Measurements from ENCODE around the gene ASXL2.

ASXL2 gene

DNA sequence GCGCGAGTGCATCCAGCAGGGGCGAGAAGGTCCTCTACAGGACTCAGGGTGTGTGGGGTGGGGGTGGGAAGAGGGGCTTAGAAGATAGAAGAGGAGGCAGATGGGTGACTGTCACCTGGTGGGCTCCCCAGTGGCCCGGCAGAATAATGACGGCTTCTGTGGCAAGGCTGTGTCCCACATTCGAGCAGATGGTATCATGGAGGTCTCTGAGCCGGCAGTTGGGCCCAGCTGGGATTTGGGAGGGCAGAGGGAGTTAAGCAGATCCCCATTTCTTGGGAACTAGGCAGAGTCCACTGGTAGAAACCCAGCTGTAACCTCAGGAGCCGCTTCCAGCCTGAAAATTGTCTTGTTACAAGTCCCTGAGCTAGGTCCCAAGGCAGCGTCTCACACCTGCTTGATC lies 176.5 kb downstream of the ASXL2 start:
- H3K27me3 ChIP-seq (ENCODE audit: low read length) = no peaks in the 10 kb centered on the region
- no peak overlapping the region for H2AFZ ChIP-seq (ENCODE audit: low read depth, low read length, severe bottlenecking)
- no peak overlapping the region for H3K9ac ChIP-seq (ENCODE audit: low read length)
- no peak overlapping the region for H3K27ac ChIP-seq (ENCODE audit: low read depth, low read length)
- no peaks in the 10 kb centered on the region for H3K36me3 ChIP-seq (ENCODE audit: low read length)
- H3K4me2 ChIP-seq (ENCODE audit: low read depth, low read length, poor library complexity, severe bottlenecking) = no peak overlapping the region
- TF ChIP-seq, protein P1, sequence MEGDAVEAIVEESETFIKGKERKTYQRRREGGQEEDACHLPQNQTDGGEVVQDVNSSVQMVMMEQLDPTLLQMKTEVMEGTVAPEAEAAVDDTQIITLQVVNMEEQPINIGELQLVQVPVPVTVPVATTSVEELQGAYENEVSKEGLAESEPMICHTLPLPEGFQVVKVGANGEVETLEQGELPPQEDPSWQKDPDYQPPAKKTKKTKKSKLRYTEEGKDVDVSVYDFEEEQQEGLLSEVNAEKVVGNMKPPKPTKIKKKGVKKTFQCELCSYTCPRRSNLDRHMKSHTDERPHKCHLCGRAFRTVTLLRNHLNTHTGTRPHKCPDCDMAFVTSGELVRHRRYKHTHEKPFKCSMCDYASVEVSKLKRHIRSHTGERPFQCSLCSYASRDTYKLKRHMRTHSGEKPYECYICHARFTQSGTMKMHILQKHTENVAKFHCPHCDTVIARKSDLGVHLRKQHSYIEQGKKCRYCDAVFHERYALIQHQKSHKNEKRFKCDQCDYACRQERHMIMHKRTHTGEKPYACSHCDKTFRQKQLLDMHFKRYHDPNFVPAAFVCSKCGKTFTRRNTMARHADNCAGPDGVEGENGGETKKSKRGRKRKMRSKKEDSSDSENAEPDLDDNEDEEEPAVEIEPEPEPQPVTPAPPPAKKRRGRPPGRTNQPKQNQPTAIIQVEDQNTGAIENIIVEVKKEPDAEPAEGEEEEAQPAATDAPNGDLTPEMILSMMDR (IDR thresholded peaks at IDR 0.05; ENCODE audit: insufficient read depth, low read length, poor library complexity, severe bottlenecking) = no peak
- no peak for TF ChIP-seq EZH2phosphoT487 (conservative IDR thresholded peaks at IDR 0.05; ENCODE audit: low read length)
- no peaks in the 10 kb centered on the region for H3K79me2 ChIP-seq (ENCODE audit: insufficient read depth, low read length)
- H3F3A ChIP-seq (ENCODE audit: insufficient read depth) = no peaks in the 10 kb centered on the region
- H4K20me1 ChIP-seq (ENCODE audit: low read depth, low read length) = no peaks in the 10 kb centered on the region
- no peak overlapping the region for H3K4me3 ChIP-seq (ENCODE audit: insufficient read depth, low read length, poor library complexity, severe bottlenecking)
- H3K9me2 ChIP-seq (replicated peaks; ENCODE audit: insufficient read depth, low read length) = no peaks in the 10 kb centered on the region
- H3K9me3 ChIP-seq (ENCODE audit: insufficient read depth, low read length) = no peaks in the 10 kb centered on the region

DNA sequence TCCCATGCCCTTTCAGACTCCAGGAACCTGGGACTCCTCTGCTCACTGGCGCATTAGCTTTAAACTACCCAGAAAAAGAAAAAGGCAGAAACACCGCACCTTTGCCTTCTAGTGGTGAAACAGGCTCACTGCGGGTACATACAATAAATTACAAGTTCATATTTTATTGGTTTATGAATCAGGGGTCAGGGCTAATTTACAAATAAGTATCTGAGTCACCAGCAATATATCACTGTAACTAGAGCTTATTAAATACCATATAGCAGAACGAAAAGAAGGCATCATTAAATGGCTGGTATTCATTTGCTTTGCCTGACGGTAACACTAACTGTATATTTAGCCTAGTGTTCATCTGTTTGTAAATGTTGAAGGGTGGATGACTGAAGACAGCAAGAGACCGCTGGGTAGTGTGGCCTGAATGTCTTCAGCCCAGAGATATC lies 178.0 kb downstream of the ASXL2 start:
- Histone ChIP-seq H3K79me2 (ENCODE audit: insufficient read depth, low read length) (no peaks in the 10 kb centered on the region), H4K20me1 (ENCODE audit: low read depth, low read length) (no peaks in the 10 kb centered on the region), H2AFZ (ENCODE audit: low read depth, low read length, severe bottlenecking) (no peak overlapping the region), H3K9ac (ENCODE audit: low read length) (no peak overlapping the region), H3K9me2 (replicated peaks; ENCODE audit: insufficient read depth, low read length) (no peaks in the 10 kb centered on the region), H3K4me2 (ENCODE audit: low read depth, low read length, poor library complexity, severe bottlenecking) (no peak overlapping the region), H3K9me3 (ENCODE audit: insufficient read depth, low read length) (no peaks in the 10 kb centered on the region), H3K27me3 (ENCODE audit: low read length) (no peaks in the 10 kb centered on the region), H3F3A (ENCODE audit: insufficient read depth) (no peaks in the 10 kb centered on the region), H3K27ac (ENCODE audit: low read depth, low read length) (no peak overlapping the region), H3K4me3 (ENCODE audit: insufficient read depth, low read length, poor library complexity, severe bottlenecking) (no peak overlapping the region), H3K36me3 (ENCODE audit: low read length) (no peaks in the 10 kb centered on the region)
- no peak for TF ChIP-seq EZH2phosphoT487 (conservative IDR thresholded peaks at IDR 0.05; ENCODE audit: low read length)
- TF ChIP-seq, protein P1 (IDR thresholded peaks at IDR 0.05; ENCODE audit: insufficient read depth, low read length, poor library complexity, severe bottlenecking) = peak; percentile 79

DNA sequence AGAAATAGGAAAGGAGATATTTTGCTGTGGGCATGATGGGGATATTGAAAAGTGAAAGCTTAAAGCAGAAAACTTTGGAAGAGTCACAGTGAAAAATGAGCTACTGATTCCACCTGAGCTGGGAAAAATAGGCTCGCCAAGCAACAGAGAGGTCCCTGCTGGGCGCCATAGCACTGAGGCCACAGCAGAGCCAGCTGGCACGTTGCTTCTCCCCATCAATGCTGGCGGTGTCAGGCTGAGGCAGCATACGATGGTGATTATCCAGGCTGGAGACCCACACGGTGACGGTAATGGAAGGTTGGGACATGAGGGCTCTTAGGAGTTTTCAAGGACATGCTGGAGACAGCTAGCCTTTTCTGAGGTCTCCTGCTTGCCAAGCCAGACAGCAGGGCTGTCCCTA lies 179.1 kb downstream of the ASXL2 start:
- Histone ChIP-seq H3K27ac (ENCODE audit: low read depth, low read length) (no peak overlapping the region), H3K27me3 (ENCODE audit: low read length) (no peaks in the 10 kb centered on the region)

More for the DNA sequence above, 179.1 kb downstream of the ASXL2 start:
- Histone ChIP-seq H3F3A (ENCODE audit: insufficient read depth) (no peaks in the 10 kb centered on the region), H3K9ac (ENCODE audit: low read length) (no peak overlapping the region), H3K79me2 (ENCODE audit: insufficient read depth, low read length) (no peaks in the 10 kb centered on the region), H3K9me3 (ENCODE audit: insufficient read depth, low read length) (no peaks in the 10 kb centered on the region), H4K20me1 (ENCODE audit: low read depth, low read length) (no peaks in the 10 kb centered on the region), H3K4me3 (ENCODE audit: insufficient read depth, low read length, poor library complexity, severe bottlenecking) (no peak overlapping the region), H3K36me3 (ENCODE audit: low read length) (no peaks in the 10 kb centered on the region), H2AFZ (ENCODE audit: low read depth, low read length, severe bottlenecking) (no peak overlapping the region), H3K4me2 (ENCODE audit: low read depth, low read length, poor library complexity, severe bottlenecking) (no peak overlapping the region), H3K9me2 (replicated peaks; ENCODE audit: insufficient read depth, low read length) (no peaks in the 10 kb centered on the region)
- TF ChIP-seq EZH2phosphoT487 (conservative IDR thresholded peaks at IDR 0.05; ENCODE audit: low read length) = no peak
- TF ChIP-seq, protein P1 (IDR thresholded peaks at IDR 0.05; ENCODE audit: insufficient read depth, low read length, poor library complexity, severe bottlenecking) = no peak
